PFSK-1 (cell line): Measurements from ENCODE around the gene SPTLC1.

Experiments used
- FOXP2 ChIP-seq: optimal IDR thresholded peaks from 2 replicates; pipeline ENCODE3; 2011; ENCODE audit warnings: borderline replicate concordance, control low read depth, inconsistent platforms; ENCODE audit not compliant: insufficient read depth; ENCODE audit errors: extremely low read length, extremely low read depth
- POLR2AphosphoS5 ChIP-seq: IDR thresholded peaks from 2 replicates; pipeline ENCODE4 v1.6.1; 2012; ENCODE audit warnings: low read depth, mild to moderate bottlenecking, control low read depth, low read length, moderate library complexity
- SIN3A ChIP-seq: IDR thresholded peaks from 2 replicates; pipeline ENCODE4 v1.6.1; 2012; ENCODE audit warnings: mild to moderate bottlenecking, low read length, moderate library complexity, borderline replicate concordance; ENCODE audit not compliant: insufficient read depth
- TAF1 ChIP-seq: IDR thresholded peaks from 2 replicates; pipeline ENCODE4 v1.6.1; 2012; ENCODE audit warnings: low read length, control low read depth, borderline replicate concordance; ENCODE audit not compliant: insufficient read depth
- TF ChIP-seq, protein P1 (sequence below), 2 experiments: IDR thresholded peaks; 2 replicates each; pipeline versions ENCODE4 v1.6.1 to v1.8.0; 2011 to 2012; ENCODE audit warnings: low read depth in 2 of 2, low read length in 2 of 2, control low read depth in 1 of 2, inconsistent platforms in 1 of 2, mild to moderate bottlenecking in 1 of 2, moderate library complexity in 1 of 2; ENCODE audit not compliant: insufficient read depth in 1 of 2

The SPTLC1 gene

DNA sequence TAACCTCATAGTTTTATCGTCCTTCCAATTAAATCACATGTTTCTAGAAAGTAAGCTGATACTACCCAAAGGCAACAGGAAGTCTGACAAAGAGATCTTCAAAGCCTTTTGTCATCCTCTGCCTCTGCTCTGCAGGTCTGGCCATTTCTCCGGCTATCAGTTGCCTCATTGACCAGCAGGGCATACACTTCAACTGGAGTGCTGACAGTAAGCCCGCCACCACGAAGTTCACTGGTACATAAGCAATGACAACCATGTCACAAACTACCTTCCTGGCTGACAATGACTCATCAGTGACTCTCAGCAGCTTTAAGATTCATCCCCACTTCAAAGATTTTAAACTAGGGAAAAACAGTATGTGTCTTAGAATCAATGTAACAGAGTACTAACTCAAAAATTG, 20.6 kb downstream of the SPTLC1 start:
- TF ChIP-seq, protein P1, sequence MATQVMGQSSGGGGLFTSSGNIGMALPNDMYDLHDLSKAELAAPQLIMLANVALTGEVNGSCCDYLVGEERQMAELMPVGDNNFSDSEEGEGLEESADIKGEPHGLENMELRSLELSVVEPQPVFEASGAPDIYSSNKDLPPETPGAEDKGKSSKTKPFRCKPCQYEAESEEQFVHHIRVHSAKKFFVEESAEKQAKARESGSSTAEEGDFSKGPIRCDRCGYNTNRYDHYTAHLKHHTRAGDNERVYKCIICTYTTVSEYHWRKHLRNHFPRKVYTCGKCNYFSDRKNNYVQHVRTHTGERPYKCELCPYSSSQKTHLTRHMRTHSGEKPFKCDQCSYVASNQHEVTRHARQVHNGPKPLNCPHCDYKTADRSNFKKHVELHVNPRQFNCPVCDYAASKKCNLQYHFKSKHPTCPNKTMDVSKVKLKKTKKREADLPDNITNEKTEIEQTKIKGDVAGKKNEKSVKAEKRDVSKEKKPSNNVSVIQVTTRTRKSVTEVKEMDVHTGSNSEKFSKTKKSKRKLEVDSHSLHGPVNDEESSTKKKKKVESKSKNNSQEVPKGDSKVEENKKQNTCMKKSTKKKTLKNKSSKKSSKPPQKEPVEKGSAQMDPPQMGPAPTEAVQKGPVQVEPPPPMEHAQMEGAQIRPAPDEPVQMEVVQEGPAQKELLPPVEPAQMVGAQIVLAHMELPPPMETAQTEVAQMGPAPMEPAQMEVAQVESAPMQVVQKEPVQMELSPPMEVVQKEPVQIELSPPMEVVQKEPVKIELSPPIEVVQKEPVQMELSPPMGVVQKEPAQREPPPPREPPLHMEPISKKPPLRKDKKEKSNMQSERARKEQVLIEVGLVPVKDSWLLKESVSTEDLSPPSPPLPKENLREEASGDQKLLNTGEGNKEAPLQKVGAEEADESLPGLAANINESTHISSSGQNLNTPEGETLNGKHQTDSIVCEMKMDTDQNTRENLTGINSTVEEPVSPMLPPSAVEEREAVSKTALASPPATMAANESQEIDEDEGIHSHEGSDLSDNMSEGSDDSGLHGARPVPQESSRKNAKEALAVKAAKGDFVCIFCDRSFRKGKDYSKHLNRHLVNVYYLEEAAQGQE (IDR thresholded peaks at IDR 0.05; ENCODE audit: insufficient read depth in 1 of 2, low read depth in 2 of 2, low read length in 2 of 2), result no peak
- TF ChIP-seq SIN3A (no peak), TAF1 (no peak), POLR2AphosphoS5 (no peak), FOXP2 (no peak)

DNA sequence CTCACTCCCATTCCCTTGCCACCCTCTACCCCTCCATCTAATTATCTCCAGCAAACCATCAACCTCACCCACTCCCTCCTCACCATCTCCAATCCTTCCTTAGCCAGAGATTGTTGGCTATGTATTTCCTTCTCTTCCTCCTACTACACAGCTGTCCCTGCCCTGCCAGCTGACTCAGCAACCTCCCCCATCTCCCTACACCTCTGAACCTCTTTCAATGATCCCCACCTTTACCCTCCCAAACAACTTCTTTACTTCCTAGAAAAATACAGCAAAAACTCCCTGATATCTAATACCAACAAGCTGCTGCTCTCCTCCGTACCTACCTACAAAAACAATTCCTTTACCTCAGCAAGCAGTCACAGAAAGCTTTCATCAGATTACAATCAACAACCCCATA, 37.3 kb downstream of the SPTLC1 start:
- TF ChIP-seq, protein P1 (IDR thresholded peaks at IDR 0.05; ENCODE audit: insufficient read depth in 1 of 2, low read depth in 2 of 2, low read length in 2 of 2), result no peak
- no peak for TF ChIP-seq FOXP2
- TF ChIP-seq POLR2AphosphoS5, result no peak
- no peak for TF ChIP-seq SIN3A

DNA sequence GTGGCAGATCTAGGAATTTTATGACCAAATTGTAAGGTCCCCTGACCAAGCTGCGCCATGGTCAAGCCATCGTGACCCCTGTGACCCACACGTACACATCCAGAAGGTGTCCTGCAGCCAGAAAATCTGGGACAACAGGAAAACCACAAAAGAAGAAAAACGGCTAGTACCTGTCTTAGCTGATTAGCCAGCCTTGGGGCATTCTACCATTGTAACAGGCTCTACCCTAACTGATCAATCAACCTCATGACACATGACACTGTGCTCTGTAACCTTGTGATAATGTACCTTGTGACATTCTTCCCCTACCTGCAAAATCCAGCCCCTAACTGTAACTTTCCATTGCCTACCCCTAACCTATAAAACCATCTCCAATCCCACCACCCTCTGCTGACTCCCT, 43.6 kb downstream of the SPTLC1 start:
- TF ChIP-seq, protein P1 (IDR thresholded peaks at IDR 0.05; ENCODE audit: insufficient read depth in 1 of 2, low read depth in 2 of 2, low read length in 2 of 2), result no peak

DNA sequence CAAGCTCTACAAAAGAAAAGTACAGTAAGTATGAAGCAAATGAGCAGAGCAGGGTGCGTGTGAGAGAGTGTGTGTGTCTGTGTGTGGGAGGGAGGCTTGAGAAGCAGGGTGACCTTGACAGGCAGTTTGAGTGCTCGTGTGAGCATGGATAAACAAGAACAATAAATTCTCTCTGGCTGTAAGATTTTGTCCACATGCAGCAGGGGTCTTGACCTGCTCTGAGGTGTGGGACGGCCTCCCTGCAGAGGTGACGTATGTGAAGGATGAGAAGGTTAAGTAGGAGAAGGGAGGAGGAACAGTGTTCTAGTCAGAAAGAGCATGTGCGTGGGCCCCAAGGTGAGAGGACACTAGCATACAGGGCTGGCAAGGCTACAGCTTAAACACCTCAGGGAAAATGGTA, 49.0 kb downstream of the SPTLC1 start:
- TF ChIP-seq TAF1 (no peak), SIN3A (no peak), FOXP2 (no peak), POLR2AphosphoS5 (no peak)
- TF ChIP-seq, protein P1 (IDR thresholded peaks at IDR 0.05; ENCODE audit: insufficient read depth in 1 of 2, low read depth in 2 of 2, low read length in 2 of 2), result no peak

DNA sequence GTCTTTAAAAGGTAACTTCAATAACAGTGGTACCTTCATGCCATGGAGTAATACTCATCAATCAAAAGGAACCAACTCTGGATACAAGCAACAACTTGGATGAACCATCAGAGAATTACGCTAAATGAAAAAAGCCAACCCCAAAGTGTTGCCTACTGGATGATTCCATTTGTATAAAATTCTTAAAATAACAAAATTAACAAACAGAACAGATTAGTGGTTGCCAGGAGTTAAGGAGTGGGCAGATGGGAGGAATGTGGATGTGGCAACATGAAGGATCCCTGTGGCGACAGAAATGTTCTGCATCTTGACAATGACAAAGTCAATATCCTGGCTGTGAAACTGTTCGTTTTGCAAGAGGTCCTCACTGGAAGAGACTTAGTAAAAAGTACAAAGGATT, 50.5 kb downstream of the SPTLC1 start:
- TF ChIP-seq POLR2AphosphoS5 (no peak), TAF1 (no peak), FOXP2 (no peak), SIN3A (no peak)
- TF ChIP-seq, protein P1 (IDR thresholded peaks at IDR 0.05; ENCODE audit: insufficient read depth in 1 of 2, low read depth in 2 of 2, low read length in 2 of 2), result no peak
